Measurements from ENCODE around the gene CCDC68.

The CCDC68 gene

GRCh38 chr18:54914816-54915215 is 44.4 kb downstream of the CCDC68 start:
- no peak for TF ChIP-seq CTCF (IDR thresholded peaks at IDR 0.05)

- no peak for TF ChIP-seq CTCF (IDR thresholded peaks at IDR 0.05)
Observed at GRCh38 chr18:54911551-54911950, 47.7 kb downstream of the CCDC68 start.

- no peak for TF ChIP-seq CTCF (IDR thresholded peaks at IDR 0.05)
Observed at GRCh38 chr18:54910161-54910919, 48.9 kb downstream of the CCDC68 start.

- no peak for TF ChIP-seq CTCF (IDR thresholded peaks at IDR 0.05)
Observed at GRCh38 chr18:54909538-54909937, 49.7 kb downstream of the CCDC68 start.

GRCh38 chr18:54906331-54907185 is 52.7 kb downstream of the CCDC68 start:
- TF ChIP-seq CTCF (IDR thresholded peaks at IDR 0.05): no peak

GRCh38 chr18:54905629-54906028 is 53.6 kb downstream of the CCDC68 start:
- no peak for TF ChIP-seq CTCF (IDR thresholded peaks at IDR 0.05)

- TF ChIP-seq CTCF (IDR thresholded peaks at IDR 0.05): no peak
Observed at GRCh38 chr18:54904581-54904980, 54.7 kb downstream of the CCDC68 start.
